HEK293 (cell line): ENCODE data around the gene CHEK2.

Experiments used
- HOXA7 ChIP-seq: sonication (generic); formaldehyde crosslinking; IDR thresholded peaks from 2 replicates; pipeline ENCODE4 v1.8.1; 2022; ENCODE audit warnings: missing genetic modification reagents, borderline replicate concordance
- REST ChIP-seq: fragments of 450-650 bp; formaldehyde crosslinking; IDR thresholded peaks from 2 replicates; pipeline ENCODE4 v1.5.1; 2016; ENCODE audit warnings: missing biosample characterization, missing genetic modification characterization
- SALL2 ChIP-seq: fragments of 450-650 bp; formaldehyde crosslinking; IDR thresholded peaks from 2 replicates; pipeline ENCODE4 v1.5.0; 2017; ENCODE audit warnings: missing biosample characterization, mild to moderate bottlenecking, missing genetic modification characterization, borderline replicate concordance
- YY1 ChIP-seq: fragments of 450-650 bp; formaldehyde crosslinking; IDR thresholded peaks from 2 replicates; pipeline ENCODE4 v1.5.1; 2018; ENCODE audit warnings: missing biosample characterization, missing genetic modification characterization
- ZBTB21 ChIP-seq: fragments of 450-650 bp; formaldehyde crosslinking; IDR thresholded peaks from 2 replicates; pipeline ENCODE4 v1.5.1; 2017; ENCODE audit warnings: missing biosample characterization, missing genetic modification characterization
- ZNF280D ChIP-seq: fragments of 450-650 bp; formaldehyde crosslinking; IDR thresholded peaks from 2 replicates; pipeline ENCODE4 v1.5.1; 2016; ENCODE audit warnings: missing biosample characterization, missing genetic modification characterization
- ZNF426 ChIP-seq: fragments of 450-650 bp; formaldehyde crosslinking; IDR thresholded peaks from 2 replicates; pipeline ENCODE4 v1.5.1; 2017; ENCODE audit warnings: missing biosample characterization, missing genetic modification characterization, mild to moderate bottlenecking, inconsistent platforms, moderate library complexity
- ZNF830 ChIP-seq: fragments of 450-650 bp; IDR thresholded peaks from 2 replicates; pipeline ENCODE4 v1.5.0; 2018; ENCODE audit warnings: missing biosample characterization, missing genetic modification characterization, low read depth, mild to moderate bottlenecking, moderate library complexity
- TF ChIP-seq, protein P1 (sequence below): fragments of 450-650 bp; formaldehyde crosslinking; IDR thresholded peaks from 2 replicates; pipeline ENCODE4 v1.5.1; 2016; ENCODE audit warnings: missing biosample characterization, missing genetic modification characterization
- TF ChIP-seq, protein P2 (sequence below): fragments of 450-650 bp; formaldehyde crosslinking; IDR thresholded peaks from 2 replicates; pipeline ENCODE4 v1.5.1; 2016; ENCODE audit warnings: missing biosample characterization, missing genetic modification characterization
- TF ChIP-seq, protein P3 (sequence below): fragments of 450-650 bp; formaldehyde crosslinking; IDR thresholded peaks from 2 replicates; pipeline ENCODE4 v1.5.1; 2016; ENCODE audit warnings: missing biosample characterization, missing genetic modification characterization

- TF ChIP-seq REST (no peak), ZNF280D (tag by site-specific recombination) (no peak), HOXA7 (CRISPR knock-in tag) (no peak), YY1 (tag by site-specific recombination) (no peak), ZNF830 (tag by site-specific recombination) (no peak), SALL2 (tag by site-specific recombination) (no peak), ZNF426 (tag by site-specific recombination) (no peak), ZBTB21 (no peak)
- TF ChIP-seq, protein P1, sequence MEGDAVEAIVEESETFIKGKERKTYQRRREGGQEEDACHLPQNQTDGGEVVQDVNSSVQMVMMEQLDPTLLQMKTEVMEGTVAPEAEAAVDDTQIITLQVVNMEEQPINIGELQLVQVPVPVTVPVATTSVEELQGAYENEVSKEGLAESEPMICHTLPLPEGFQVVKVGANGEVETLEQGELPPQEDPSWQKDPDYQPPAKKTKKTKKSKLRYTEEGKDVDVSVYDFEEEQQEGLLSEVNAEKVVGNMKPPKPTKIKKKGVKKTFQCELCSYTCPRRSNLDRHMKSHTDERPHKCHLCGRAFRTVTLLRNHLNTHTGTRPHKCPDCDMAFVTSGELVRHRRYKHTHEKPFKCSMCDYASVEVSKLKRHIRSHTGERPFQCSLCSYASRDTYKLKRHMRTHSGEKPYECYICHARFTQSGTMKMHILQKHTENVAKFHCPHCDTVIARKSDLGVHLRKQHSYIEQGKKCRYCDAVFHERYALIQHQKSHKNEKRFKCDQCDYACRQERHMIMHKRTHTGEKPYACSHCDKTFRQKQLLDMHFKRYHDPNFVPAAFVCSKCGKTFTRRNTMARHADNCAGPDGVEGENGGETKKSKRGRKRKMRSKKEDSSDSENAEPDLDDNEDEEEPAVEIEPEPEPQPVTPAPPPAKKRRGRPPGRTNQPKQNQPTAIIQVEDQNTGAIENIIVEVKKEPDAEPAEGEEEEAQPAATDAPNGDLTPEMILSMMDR (tag by site-specific recombination) = no peak
- TF ChIP-seq, protein P2, sequence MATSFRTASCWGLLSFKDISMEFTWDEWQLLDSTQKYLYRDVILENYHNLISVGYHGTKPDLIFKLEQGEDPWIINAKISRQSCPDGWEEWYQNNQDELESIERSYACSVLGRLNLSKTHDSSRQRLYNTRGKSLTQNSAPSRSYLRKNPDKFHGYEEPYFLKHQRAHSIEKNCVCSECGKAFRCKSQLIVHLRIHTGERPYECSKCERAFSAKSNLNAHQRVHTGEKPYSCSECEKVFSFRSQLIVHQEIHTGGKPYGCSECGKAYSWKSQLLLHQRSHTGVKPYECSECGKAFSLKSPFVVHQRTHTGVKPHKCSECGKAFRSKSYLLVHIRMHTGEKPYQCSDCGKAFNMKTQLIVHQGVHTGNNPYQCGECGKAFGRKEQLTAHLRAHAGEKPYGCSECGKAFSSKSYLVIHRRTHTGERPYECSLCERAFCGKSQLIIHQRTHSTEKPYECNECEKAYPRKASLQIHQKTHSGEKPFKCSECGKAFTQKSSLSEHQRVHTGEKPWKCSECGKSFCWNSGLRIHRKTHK (tag by site-specific recombination) = no peak
- TF ChIP-seq, protein P3, sequence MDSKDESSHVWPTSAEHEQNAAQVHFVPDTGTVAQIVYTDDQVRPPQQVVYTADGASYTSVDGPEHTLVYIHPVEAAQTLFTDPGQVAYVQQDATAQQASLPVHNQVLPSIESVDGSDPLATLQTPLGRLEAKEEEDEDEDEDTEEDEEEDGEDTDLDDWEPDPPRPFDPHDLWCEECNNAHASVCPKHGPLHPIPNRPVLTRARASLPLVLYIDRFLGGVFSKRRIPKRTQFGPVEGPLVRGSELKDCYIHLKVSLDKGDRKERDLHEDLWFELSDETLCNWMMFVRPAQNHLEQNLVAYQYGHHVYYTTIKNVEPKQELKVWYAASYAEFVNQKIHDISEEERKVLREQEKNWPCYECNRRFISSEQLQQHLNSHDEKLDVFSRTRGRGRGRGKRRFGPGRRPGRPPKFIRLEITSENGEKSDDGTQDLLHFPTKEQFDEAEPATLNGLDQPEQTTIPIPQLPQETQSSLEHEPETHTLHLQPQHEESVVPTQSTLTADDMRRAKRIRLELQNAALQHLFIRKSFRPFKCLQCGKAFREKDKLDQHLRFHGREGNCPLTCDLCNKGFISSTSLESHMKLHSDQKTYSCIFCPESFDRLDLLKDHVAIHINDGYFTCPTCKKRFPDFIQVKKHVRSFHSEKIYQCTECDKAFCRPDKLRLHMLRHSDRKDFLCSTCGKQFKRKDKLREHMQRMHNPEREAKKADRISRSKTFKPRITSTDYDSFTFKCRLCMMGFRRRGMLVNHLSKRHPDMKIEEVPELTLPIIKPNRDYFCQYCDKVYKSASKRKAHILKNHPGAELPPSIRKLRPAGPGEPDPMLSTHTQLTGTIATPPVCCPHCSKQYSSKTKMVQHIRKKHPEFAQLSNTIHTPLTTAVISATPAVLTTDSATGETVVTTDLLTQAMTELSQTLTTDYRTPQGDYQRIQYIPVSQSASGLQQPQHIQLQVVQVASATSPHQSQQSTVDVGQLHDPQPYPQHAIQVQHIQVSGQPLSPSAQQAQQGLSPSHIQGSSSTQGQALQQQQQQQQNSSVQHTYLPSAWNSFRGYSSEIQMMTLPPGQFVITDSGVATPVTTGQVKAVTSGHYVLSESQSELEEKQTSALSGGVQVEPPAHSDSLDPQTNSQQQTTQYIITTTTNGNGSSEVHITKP (tag by site-specific recombination) = no peak
Observed at GRCh38 chr22:28711341-28711740, 30.3 kb downstream of the CHEK2 start.
